ENCODE results near the gene C22orf42. TPM values are rescaled to one million over a fixed set of nuclear protein-coding genes. Genes with fewer than 3 reads are reported as not detected.

The C22orf42 gene
- total and polyA plus RNA-seq, 12 donors, result not detected

GRCh38 chr22:32204040-32204855 lies 45.1 kb upstream of the C22orf42 start:
- no peak for TF ChIP-seq CTCF (IDR thresholded peaks at IDR 0.05)
- peaks cover 0 to 15% (median 9%) of the 10 kb centered on the region in 9 donors for H3K4me1 ChIP-seq
- 39 to 50% methylated on average over 42 of the region's 42 CpGs for WGBS, 2 donors
- intact Hi-C loops (cut with DNase I), result loop anchor here in 7 of 10 donors (5.0 to 10.0 kb wide), 4 partner anchors 171 to 232 kb away; no protein-coding TSS in a partner anchor
- peak in 3 of 8 donors; percentile 3 to 16 (median 10) for ATAC-seq
- peaks cover 0 to 37% (median 22%) of the 10 kb centered on the region in 7 donors for H3K27me3 ChIP-seq
- H3K36me3 ChIP-seq, result no peaks in the 10 kb centered on the region
- peak overlapping the region in 5 of 10 donors; percentile 16 to 40 (median 20) for H3K4me3 ChIP-seq
- DNase-seq, result no peak
- no peak overlapping the region for H3K27ac ChIP-seq
- H3K9me3 ChIP-seq, result no peaks in the 10 kb centered on the region

GRCh38 chr22:32203181-32204039 lies 44.3 kb upstream of the C22orf42 start:
- no peak for TF ChIP-seq CTCF (IDR thresholded peaks at IDR 0.05)
- intact Hi-C loops (cut with DNase I), result loop anchor here in 7 of 10 donors (2.0 to 10.0 kb wide), 5 partner anchors 63 to 231 kb away; no protein-coding TSS in a partner anchor
- DNase-seq, result no peak
- H3K4me3 ChIP-seq, result peak overlapping the region in 8 of 10 donors; percentile 9 to 40 (median 28)
- H3K4me1 ChIP-seq, result peaks cover 0 to 15% (median 9%) of the 10 kb centered on the region in 9 donors
- no peak overlapping the region for H3K27ac ChIP-seq
- peaks cover 0 to 42% (median 22%) of the 10 kb centered on the region in 7 donors for H3K27me3 ChIP-seq
- H3K36me3 ChIP-seq, result no peaks in the 10 kb centered on the region
- no peaks in the 10 kb centered on the region for H3K9me3 ChIP-seq
- peak in 2 of 8 donors; percentile 7 to 18 for ATAC-seq
- 31 to 47% methylated on average over 52 to 53 of the region's 53 CpGs for WGBS, 2 donors

- H3K36me3 ChIP-seq, result no peaks in the 10 kb centered on the region
- peaks cover 0 to 15% (median 9%) of the 10 kb centered on the region in 9 donors for H3K4me1 ChIP-seq
- ATAC-seq, result peak; percentile 46 to 73 (median 70)
- 4 to 13% methylated on average over 29 of the region's 29 CpGs for WGBS, 2 donors
- peak in 8 of 9 donors; percentile 17 to 62 (median 44) for TF ChIP-seq CTCF (IDR thresholded peaks at IDR 0.05)
- peaks cover 0 to 48% (median 24%) of the 10 kb centered on the region in 7 donors for H3K27me3 ChIP-seq
- intact Hi-C loops (cut with DNase I), result loop anchor here in 7 of 10 donors (2.0 to 10.0 kb wide), 5 partner anchors 64 to 230 kb away; no protein-coding TSS in a partner anchor
- H3K27ac ChIP-seq, result no peak overlapping the region
- DNase-seq, result peak; percentile 18 to 39
- H3K9me3 ChIP-seq, result no peaks in the 10 kb centered on the region
- peak overlapping the region in 8 of 10 donors; percentile 9 to 40 (median 28) for H3K4me3 ChIP-seq
Measured at GRCh38 chr22:32202539-32203180, 43.6 kb upstream of the C22orf42 start.

All from heart right ventricle (tissue), 16 donors.